K562 (cell line): Measurements from ENCODE around the gene HIPK1. TPM values are rescaled to one million over a fixed set of nuclear protein-coding genes. Genes with fewer than 3 reads are reported as not detected.
A peak's percentile ranks its signal among the peaks of the same experiment; 100 is the strongest.

Experiments used
- ATF6 ChIP-seq: sonication (generic); formaldehyde crosslinking; IDR thresholded peaks from 2 replicates; pipeline ENCODE4 v1.4.0; 2020; ENCODE audit warnings: mild to moderate bottlenecking, missing genetic modification reagents
- BRD9 ChIP-seq: fragments of 450-650 bp; IDR thresholded peaks from 2 replicates; pipeline ENCODE4 v1.6.1; 2018; ENCODE audit warnings: low read depth; ENCODE audit not compliant: partially characterized antibody
- CHD7 ChIP-seq: fragments of 200-600 bp; sonication (generic); IDR thresholded peaks from one replicate; pipeline ENCODE4 v1.6.1; 2012; ENCODE audit warnings: mild to moderate bottlenecking, low read depth, low read length, inconsistent platforms
- ESRRA ChIP-seq: fragments of 450-650 bp; IDR thresholded peaks from 2 replicates; pipeline ENCODE4 v1.6.1; 2014; ENCODE audit warnings: low read depth, mild to moderate bottlenecking, moderate library complexity, borderline replicate concordance
- GABPB1 ChIP-seq: sonication (generic); formaldehyde crosslinking; IDR thresholded peaks from 2 replicates; pipeline ENCODE4 v1.8.0; 2022; ENCODE audit warnings: mild to moderate bottlenecking, missing genetic modification reagents
- MEF2A ChIP-seq: IDR thresholded peaks from 2 replicates; pipeline ENCODE4 v1.6.1; 2011; ENCODE audit warnings: low read depth, mild to moderate bottlenecking, low read length, moderate library complexity; ENCODE audit not compliant: control insufficient read depth
- NCOR1 ChIP-seq: fragments of 450-650 bp; IDR thresholded peaks from 2 replicates; pipeline ENCODE4 v1.6.1; 2016; ENCODE audit warnings: mild to moderate bottlenecking, moderate library complexity
- RBBP5 ChIP-seq: fragments of 200-600 bp; sonication (generic); IDR thresholded peaks from 2 replicates; pipeline ENCODE4 v1.6.1; 2012; ENCODE audit warnings: borderline replicate concordance, mild to moderate bottlenecking, low read length, control low read depth, inconsistent platforms; ENCODE audit not compliant: insufficient read depth, poor library complexity, severe bottlenecking
- SIN3A ChIP-seq, 2 experiments: fragments of 150-350 bp in 1 of 2; IDR thresholded peaks; 2 replicates each; pipeline ENCODE4 v1.6.1; 2011 to 2016; ENCODE audit warnings: borderline replicate concordance in 2 of 2, low read depth in 2 of 2, low read length in 2 of 2, mild to moderate bottlenecking in 2 of 2, moderate library complexity in 2 of 2; ENCODE audit not compliant: control insufficient read depth in 1 of 2
- ZBTB2 ChIP-seq: fragments of 450-650 bp; IDR thresholded peaks from 2 replicates; pipeline ENCODE4 v1.6.1; 2016; ENCODE audit warnings: antibody characterized with exemption
- ZNF431 ChIP-seq: sonication (generic); formaldehyde crosslinking; IDR thresholded peaks from 2 replicates; pipeline ENCODE4 v1.8.0; 2022; ENCODE audit warnings: mild to moderate bottlenecking, missing genetic modification reagents
- polyA plus RNA-seq, 8 experiments: library from polyadenylated mRNA; depleted of rRNA in 4 of 8; stranded (reverse) in 5 of 8; unstranded in 3 of 8; fragments of >200 nt; fragmentation: Nextera tagmentation in 2 of 8; fragmentation: Illumina TruSeq in 1 of 8; extraction: Ambion mirVana in 2 of 8; extraction: Trizol in 1 of 8; gene quantifications; 2 replicates each; pipeline versions ENCODE4 v1.2.1 to v1.2.3, GENCODE V29; 2011 to 2014; ENCODE audit warnings: inconsistent platforms in 1 of 8, missing spikeins in 1 of 8
- total RNA-seq, 7 experiments: library from RNA; depleted of rRNA in 6 of 7; stranded (reverse); fragments of >200 nt in 6 of 7; fragmentation: Illumina TruSeq in 2 of 7; extraction: Trizol in 2 of 7; gene quantifications; 2 replicates each; pipeline versions ENCODE4 v1.2.1 to v1.2.3, GENCODE V29; 2011 to 2021; ENCODE audit warnings: low replicate concordance in 1 of 7

The HIPK1 gene
- total and polyA plus RNA-seq, 9 of the 15 experiments (the other 6 are each of a cell fraction or from before 2014, with no cell fraction given) = 10.0 to 57.9 (median 29.6) TPM

DNA sequence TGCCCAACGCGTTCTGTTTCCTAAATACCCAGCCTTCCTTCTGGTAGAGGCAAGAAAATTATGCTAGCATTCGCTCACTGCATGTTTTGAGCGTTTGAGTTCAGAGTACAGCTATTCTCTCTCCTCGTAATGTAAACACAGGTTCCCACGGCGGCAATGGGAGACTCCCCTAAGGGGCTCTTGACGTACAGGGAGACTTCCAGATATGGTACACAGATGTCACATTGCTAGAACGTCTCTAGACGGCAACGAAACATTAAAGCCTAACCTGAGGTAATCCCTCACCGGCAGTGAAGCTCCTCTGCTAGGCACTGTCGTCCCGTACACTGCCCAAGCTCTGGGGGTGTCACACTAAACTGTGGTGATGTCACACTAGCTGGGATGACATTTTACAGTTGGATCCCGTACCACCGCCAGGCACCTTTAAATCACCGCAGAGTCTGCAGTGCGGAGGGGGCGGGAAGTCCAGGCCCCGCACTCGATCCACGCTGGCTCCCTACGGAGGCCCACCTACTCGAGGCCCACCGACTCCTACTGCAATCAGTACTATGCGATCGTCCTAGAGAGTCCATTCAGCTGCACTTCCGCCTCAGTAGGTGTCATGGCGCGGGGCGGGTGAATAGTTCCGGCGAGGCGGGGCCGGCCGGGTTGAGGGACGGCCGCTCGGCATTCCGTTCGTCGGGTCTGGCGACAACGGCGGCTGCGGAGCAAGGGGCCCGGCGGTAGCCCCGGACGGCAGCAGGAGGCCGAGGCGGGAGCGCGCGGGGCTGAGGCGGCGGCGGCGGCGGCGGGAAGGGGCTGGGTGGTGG, at the start of gene HIPK1 (continued):
- TF ChIP-seq CHD7 = no peak
- TF ChIP-seq SIN3A (IDR thresholded peaks at IDR 0.05; ENCODE audit: borderline replicate concordance in 2 of 2, control insufficient read depth in 1 of 2, low read depth in 2 of 2, low read length in 2 of 2) = peak; percentile 68 to 98
- no peak for TF ChIP-seq MEF2A
- TF ChIP-seq ESRRA = peak; percentile 81
- peak; percentile 70 for TF ChIP-seq ZBTB2
- peak; percentile 89 for TF ChIP-seq GABPB1 (CRISPR knock-in tag)
- TF ChIP-seq RBBP5 = peak; percentile 67
- TF ChIP-seq ATF6 = peak; percentile 86; the same call in 1 of the 2 replicates
- no peak for TF ChIP-seq NCOR1
- TF ChIP-seq BRD9 = peak; percentile 78
- TF ChIP-seq ZNF431 (CRISPR knock-in tag) = peak; percentile 75
